Measurements from ENCODE around the gene OSBP. TPM values are rescaled to one million over a fixed set of nuclear protein-coding genes. Genes with fewer than 3 reads are reported as not detected.

The OSBP gene
- total RNA-seq, 2 donors from 2014 or later, result 41.2 to 44.3 TPM

DNA sequence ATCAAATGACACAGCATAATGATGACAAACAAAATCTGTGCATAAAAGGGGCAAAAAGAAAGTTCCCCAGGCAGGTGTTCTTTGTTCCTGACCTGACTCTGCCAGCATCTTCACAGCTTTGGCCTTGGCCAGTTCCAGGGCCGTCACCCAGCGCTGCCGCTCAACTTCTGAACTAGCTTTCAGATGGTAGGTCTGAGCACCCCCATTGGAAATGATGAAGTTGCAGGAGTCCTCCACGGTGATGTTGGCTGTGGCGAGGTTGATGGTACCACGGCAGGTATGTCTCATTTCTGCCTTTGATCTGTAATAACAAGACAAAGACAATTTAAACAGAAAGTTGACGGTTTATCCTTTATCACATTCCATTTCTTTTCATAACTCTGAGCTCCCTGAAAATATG, 5.3 kb downstream of the OSBP start:
- peaks cover 53% of the 10 kb centered on the region for H3K36me3 Mint-ChIP-seq (ENCODE audit: low read depth)
- no peak for TF ChIP-seq CTCF (conservative IDR thresholded peaks at IDR 0.05)
- no peak overlapping the region for H3K4me3 Mint-ChIP-seq
- Histone ChIP-seq H3K9me3 (ENCODE audit: control insufficient read depth, low read length) (no peaks in the 10 kb centered on the region), H3K4me1 (ENCODE audit: control insufficient read depth, insufficient read depth, low read length) (peaks cover 8% of the 10 kb centered on the region), H3K9ac (ENCODE audit: extremely low read depth, low read length, poor library complexity, severe bottlenecking) (no peak overlapping the region), H3K27me3 (ENCODE audit: control insufficient read depth, insufficient read depth, low read length, poor library complexity, severe bottlenecking) (no peaks in the 10 kb centered on the region), H3K36me3 (ENCODE audit: control insufficient read depth, insufficient read depth, low read length) (peaks cover 71% of the 10 kb centered on the region), H3K27ac (ENCODE audit: low read depth, low read length) (no peak overlapping the region), H3K4me3 (ENCODE audit: low read length) (no peak overlapping the region)
- no peak overlapping the region for H3K27ac Mint-ChIP-seq
- H3K27me3 Mint-ChIP-seq (ENCODE audit: insufficient read depth), result no peaks in the 10 kb centered on the region
- DNase-seq, result no peak
- 90 to 96% methylated on average over 5 to 7 of the region's 7 CpGs for WGBS, 2 experiments (ENCODE audit: insufficient coverage in 1 of 2, insufficient read length in 1 of 2)
- H3K9me3 Mint-ChIP-seq, result no peaks in the 10 kb centered on the region
- H3K4me1 Mint-ChIP-seq, result peaks cover 17% of the 10 kb centered on the region

DNA sequence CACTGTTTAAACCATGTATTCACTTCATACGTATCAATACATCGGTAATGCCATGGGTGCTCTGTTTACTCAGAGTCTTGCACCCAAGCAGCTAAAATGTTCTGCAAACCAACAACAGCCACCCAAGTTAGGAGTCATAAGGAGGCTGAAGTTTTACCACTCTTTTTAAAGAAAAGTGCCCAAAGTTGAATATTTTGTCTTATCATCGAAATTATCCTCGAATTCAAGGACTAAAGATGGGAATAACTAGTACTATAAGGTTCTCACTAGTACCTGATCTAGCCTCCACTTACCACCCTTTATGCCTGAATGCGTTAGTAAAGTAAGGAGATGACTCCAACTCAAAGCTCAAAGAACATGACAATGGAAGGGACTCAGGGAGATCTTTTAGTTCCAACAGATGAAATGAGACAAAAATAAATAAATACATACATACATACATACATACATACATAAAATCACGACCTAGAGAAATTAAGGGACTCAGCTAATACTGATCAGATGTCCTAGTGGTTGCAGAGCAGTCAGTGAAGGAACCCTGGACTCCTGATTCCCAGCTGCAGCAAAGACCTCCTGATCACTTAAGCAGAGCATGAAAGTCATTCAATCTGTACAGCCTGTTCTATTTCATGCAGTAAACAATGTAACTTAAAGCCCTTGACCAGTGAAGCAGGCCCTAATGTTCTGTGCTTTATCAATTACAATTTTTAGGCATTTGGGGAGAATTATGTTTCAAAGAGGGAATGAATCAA, 7.7 kb downstream of the OSBP start:
- no peak overlapping the region for H3K27ac ChIP-seq (ENCODE audit: low read depth, low read length)
- Mint-ChIP-seq H3K36me3 (ENCODE audit: low read depth) (peaks cover 56% of the 10 kb centered on the region), H3K9me3 (no peaks in the 10 kb centered on the region), H3K4me1 (no peaks in the 10 kb centered on the region), H3K4me3 (no peak overlapping the region), H3K27ac (no peak overlapping the region), H3K27me3 (ENCODE audit: insufficient read depth) (no peaks in the 10 kb centered on the region)
- no peaks in the 10 kb centered on the region for H3K4me1 ChIP-seq (ENCODE audit: control insufficient read depth, insufficient read depth, low read length)
- no peak overlapping the region for H3K4me3 ChIP-seq (ENCODE audit: low read length)
- no peaks in the 10 kb centered on the region for H3K9me3 ChIP-seq (ENCODE audit: control insufficient read depth, low read length)
- peaks cover 83% of the 10 kb centered on the region for H3K36me3 ChIP-seq (ENCODE audit: control insufficient read depth, insufficient read depth, low read length)
- no peaks in the 10 kb centered on the region for H3K27me3 ChIP-seq (ENCODE audit: control insufficient read depth, insufficient read depth, low read length, poor library complexity, severe bottlenecking)
- H3K9ac ChIP-seq (ENCODE audit: extremely low read depth, low read length, poor library complexity, severe bottlenecking), result no peak overlapping the region
- 93 to 100% methylated on average over 1 to 6 of the region's 6 CpGs for WGBS, 2 experiments (ENCODE audit: insufficient coverage in 1 of 2, insufficient read length in 1 of 2)
- DNase-seq, result no peak
- TF ChIP-seq CTCF (conservative IDR thresholded peaks at IDR 0.05), result no peak

DNA sequence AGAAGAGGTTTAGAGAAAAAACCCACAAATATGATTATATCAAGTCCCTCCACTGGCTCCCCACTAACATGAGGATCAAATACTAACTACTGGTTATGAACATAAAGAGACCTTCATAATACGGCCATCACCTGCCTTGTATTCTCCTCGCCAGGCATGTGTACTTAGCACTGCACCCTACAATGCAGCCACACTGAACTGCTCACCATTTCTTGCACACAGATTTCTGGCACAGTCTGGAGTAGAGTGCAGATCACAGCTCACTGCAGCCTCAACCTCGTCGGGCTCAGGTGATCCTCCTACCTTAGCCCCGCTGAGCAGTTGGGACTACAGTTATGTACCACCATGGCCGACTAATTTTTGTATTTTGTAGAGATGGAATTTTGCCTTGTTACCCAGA, 13.1 kb downstream of the OSBP start:
- Mint-ChIP-seq H3K4me1 (no peaks in the 10 kb centered on the region), H3K27ac (no peak overlapping the region)
- WGBS, 2 experiments (ENCODE audit: insufficient coverage in 1 of 2, insufficient read length in 1 of 2), result 94 to 96% methylated on average over 6 of the region's 6 CpGs

More for the DNA sequence above, 13.1 kb downstream of the OSBP start:
- Histone ChIP-seq H3K4me3 (ENCODE audit: low read length) (no peak overlapping the region), H3K27me3 (ENCODE audit: control insufficient read depth, insufficient read depth, low read length, poor library complexity, severe bottlenecking) (no peaks in the 10 kb centered on the region), H3K9ac (ENCODE audit: extremely low read depth, low read length, poor library complexity, severe bottlenecking) (no peak overlapping the region), H3K4me1 (ENCODE audit: control insufficient read depth, insufficient read depth, low read length) (no peaks in the 10 kb centered on the region), H3K36me3 (ENCODE audit: control insufficient read depth, insufficient read depth, low read length) (peaks cover 90% of the 10 kb centered on the region), H3K27ac (ENCODE audit: low read depth, low read length) (no peak overlapping the region), H3K9me3 (ENCODE audit: control insufficient read depth, low read length) (no peaks in the 10 kb centered on the region)
- TF ChIP-seq CTCF (conservative IDR thresholded peaks at IDR 0.05), result no peak
- Mint-ChIP-seq H3K9me3 (no peaks in the 10 kb centered on the region), H3K27me3 (ENCODE audit: insufficient read depth) (no peaks in the 10 kb centered on the region), H3K36me3 (ENCODE audit: low read depth) (peaks cover 72% of the 10 kb centered on the region), H3K4me3 (no peak overlapping the region)
- DNase-seq, result no peak
